ENCODE results near the gene LARP1.
"Not testable (repeated sequence)": the region's sequence is repeated elsewhere in the genome, so short reads cannot be mapped to it uniquely, and the experiment has no call there.

LARP1 gene

DNA sequence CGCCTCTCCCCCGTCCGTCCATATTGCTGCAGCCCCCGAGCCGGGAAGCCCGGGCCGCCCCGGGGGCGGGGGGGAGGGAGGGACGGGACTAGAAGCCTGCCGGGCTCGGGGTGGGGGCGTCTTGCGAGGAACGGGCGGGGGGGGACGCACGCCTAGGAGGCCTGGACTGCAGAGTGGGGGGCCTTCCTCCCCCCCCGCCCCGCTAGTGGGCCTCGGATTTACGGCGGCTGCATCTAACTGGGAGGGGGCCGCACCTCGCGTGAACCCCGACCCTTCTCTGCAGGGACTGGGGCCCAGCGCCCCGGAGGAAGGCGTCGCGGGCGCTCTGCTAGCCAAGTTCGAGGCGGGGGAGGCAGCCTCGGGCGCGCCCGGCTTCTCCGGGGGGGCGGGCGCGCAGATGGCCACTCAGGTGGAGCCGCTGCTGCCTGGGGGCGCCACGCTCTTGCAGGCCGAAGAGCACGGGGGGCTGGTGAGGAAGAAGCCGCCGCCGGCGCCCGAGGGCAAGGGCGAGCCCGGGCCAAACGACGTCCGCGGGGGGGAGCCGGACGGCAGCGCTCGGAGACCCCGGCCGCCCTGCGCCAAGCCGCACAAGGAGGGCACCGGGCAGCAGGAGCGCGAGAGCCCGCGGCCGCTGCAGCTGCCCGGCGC lies at the start of gene LARP1:
LARP1 (plus strand) TSS at position 17 of the 648 bp plus-strand sequence; CDS start at position 398, 381 bp downstream.
- DNase-seq: peak; percentile 63

- DNase-seq: no peak
Measured at GRCh38 chr5:154706416-154706815, 48.8 kb upstream of the LARP1 start.

DNA sequence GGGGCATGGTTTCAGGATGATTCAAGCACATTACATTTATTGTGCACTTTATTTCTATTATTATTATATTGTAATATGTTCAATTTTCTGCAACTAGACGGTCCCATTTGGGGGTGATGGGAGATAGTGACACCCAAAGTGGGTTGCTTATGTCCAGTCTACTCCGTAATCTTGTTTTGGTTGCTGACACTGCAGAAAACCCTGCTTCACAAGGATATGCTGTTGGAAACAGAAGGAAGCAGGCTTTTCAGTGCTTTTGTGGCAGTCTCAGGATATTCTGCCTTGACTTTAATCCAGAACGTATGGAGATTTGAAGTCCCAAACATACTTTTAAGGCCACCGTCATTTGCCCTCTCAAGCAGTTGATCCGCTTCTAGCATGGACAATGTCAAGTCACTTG lies 47.5 kb upstream of the LARP1 start:
- DNase-seq: no peak

DNA sequence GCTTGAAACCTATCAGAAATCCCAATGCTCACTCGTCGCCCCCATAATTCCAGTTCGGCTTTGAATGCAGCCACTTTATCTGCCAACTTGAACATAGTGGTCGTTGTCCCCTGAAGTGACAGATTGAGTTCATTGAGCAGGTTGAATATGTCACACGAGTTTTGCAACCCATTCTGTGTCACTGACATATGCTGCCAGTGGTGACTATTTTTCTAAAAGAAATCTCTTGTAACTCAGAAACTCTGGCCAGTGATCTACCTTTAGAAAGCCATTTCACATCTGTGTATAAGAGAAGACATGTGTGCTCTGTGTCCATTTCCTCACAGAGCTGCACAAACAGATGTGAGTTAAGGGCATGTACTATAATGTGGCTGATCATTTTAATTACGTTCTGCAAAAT lies 47.0 kb upstream of the LARP1 start:
- no peak for DNase-seq

DNA sequence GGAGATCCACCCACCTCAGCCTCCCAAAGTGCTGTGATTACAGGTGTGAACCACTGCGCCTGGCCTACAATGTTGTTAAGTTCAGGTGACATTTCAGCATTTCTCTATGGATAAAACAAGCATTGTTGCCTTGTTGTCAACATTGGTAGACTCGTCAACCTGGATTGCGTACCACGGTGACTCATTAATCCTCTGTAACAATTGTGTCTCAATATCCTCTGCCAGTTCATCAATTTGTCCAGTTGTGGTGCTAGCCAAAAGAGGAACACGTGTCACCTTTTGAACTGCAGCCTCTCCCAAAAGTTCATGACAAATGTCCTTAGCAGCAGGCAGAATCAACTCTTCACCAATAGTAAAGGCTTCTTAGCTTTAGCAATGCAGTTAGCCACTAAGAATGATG lies 46.3 kb upstream of the LARP1 start:
- DNase-seq: peak; percentile 62

- DNase-seq: no peak
Measured at GRCh38 chr5:154709368-154710305, 45.5 kb upstream of the LARP1 start.

DNA sequence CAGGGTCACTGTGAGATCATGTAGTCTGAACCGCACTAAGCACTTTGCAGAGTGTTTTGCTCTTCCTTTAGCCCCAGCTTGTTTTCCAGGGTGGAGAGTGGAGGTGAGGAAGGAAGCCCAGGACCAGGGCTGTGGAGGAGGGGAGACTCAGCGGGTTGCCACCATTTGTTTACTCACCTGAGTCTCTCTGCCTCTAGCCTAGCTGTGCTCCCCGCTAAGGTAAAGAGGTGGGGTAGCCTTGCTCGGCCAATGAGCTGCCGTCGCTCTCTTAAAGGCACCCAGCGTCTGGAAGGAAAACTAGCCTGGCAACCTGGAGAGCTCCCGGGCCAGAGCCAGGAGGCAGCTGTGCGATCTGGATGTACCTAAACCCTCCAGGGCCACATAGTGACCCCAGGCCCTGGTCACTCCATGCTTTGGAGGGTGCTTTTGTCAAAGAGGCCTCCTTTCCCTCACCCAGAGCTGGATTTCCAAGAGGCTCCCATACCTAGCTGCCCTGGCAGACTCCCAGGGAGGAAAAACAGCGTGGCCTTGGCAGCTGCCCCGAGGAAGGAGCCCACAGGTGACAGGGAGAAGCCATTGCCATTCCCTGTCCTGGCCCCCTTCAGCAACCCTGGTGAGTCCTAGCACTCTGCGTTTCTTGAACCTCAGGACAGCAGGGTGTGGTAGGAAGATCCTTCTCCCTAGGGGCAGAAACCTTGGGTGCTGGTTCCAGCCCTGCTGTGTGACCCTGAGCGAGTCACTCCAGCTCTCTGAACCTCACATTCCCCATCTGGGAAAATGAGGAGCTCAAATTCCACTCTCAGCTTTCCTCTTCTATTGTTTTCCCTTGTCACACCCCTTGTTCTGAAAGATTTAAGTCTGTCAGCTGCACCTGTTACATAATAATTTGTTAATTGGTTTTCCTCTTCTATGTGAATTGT lies 42.4 kb upstream of the LARP1 start:
- peak; percentile 88 for DNase-seq

- peak; percentile 60 for DNase-seq
Measured at GRCh38 chr5:154713615-154714125, 41.5 kb upstream of the LARP1 start.

DNA sequence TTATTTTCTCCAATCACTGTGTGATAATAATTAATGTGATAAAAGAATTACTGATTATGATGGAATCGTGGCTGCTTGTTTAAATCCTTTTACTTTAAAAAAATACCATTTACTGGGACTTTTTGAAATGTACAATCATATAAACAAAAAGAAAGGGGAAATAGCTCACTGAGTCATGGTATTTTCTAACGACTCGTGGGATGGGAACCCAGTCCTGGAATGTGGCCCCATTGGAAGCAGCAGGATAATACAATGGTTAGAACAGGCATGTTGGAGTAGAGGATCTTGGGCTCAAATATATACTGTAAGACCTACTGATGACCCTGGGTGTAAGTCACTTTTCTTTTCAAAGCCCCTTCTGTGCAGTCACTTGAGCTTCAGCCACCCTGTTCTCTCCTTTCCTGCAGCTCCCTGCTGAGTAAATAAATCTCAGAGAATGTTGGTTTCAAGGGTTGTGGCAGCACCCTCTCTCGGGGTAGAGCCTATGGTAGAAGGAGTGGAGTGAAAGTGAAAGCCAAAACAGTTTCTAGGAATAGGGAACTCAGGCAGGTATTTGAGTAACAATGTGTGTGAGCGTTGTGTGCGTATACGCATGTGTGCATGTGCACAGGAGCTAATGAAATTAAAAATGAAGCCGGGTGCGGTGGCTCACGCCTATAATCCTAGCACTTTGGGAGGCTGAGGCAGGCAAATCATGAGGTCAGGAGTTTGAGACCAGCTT lies 40.8 kb upstream of the LARP1 start:
- DNase-seq: no peak

DNA sequence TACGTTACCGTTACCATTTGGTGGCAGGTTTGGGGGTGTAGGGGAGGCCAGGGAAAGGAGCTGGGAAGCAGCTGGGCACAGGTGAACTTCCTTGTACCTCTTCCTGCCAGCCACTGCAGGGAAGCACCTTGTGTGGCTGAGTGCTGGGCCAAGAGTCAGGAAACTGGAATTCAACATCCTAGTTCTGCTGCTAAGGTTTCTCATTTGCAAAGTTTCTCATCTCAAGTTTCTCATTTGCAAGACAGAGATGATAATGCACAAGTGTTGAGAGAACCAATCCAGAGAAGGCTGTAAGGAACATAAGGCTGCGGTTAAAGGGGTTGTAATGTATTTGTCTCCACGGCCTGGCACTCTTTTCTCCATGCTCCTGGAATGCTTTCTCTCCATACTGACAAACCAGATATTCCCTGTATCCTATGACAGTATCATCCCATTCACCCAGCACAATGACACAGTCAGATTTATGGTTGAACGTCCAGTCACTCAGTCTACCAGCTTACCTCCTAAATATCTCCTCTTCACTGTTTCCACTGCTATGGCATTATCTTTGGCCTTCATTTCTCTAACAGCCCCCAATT lies 33.6 kb upstream of the LARP1 start:
- DNase-seq: no peak

DNA sequence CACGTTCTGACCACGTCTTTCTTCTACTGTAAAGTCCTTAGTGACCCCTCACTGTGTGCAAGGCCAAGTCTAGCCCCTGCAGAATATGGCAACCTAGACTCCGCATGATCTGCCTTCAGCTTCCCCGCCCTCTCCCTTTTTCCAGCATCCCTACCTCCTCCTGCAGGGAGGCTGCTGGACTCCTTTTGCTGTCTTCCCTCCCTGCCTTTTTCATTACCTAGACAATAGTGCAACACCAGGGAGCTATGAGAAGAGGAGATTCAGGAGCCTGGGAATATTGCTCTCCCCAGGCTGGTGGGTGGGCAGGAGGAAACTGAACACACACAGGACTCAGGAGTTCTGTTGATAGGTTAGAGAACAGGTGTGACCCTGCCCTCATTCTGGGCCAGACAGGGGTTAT lies 33.1 kb upstream of the LARP1 start:
- no peak for DNase-seq

GRCh38 chr5:154722936-154723335 lies 32.2 kb upstream of the LARP1 start:
- DNase-seq: no peak

GRCh38 chr5:154723740-154724505 lies 31.3 kb upstream of the LARP1 start:
- no peak for DNase-seq

GRCh38 chr5:154727361-154727760 lies 27.8 kb upstream of the LARP1 start:
- DNase-seq: no peak

GRCh38 chr5:154728939-154729588 lies 26.1 kb upstream of the LARP1 start:
- DNase-seq: no peak

DNA sequence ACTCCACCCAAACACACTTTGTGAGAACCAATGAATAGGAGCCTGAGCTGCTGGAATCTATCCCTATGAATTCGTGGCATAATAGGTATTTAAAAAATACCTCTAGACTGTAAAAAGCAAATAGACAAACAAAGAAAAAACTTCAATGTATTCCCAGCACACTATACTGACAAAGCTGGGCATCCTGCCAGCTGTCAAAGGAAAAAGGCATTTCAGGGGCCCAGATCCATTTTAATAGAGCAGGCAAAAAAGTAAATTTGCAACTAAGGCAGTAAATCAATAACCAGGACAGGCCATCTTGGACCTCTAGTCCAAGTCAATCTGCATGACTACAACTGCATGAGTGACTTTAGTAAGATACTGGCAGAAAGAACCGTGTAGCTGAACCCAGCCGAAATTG lies 25.6 kb upstream of the LARP1 start:
- no peak for DNase-seq

DNA sequence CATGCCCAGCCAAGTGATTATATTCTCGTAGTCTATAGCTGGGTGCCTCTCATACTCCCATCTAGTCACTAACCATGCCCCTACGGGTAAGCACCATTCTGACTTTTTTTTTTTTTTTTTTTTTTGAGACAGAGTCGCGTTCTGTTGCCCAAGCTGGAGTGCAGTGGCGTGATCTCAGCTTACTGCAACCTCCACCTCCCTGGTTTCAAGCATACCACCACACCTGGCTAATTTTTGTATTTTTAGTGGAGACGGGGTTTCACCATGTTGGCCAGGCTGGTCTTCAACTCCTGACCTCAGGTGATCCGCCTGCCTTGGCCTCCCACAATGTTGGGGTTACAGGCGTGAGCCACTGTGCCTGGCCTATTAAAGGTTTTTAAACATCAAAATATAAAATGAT lies 24.4 kb upstream of the LARP1 start:
- DNase-seq: not testable (repeated sequence)

- no peak for DNase-seq
Measured at GRCh38 chr5:154732212-154732611, 23.0 kb upstream of the LARP1 start.

GRCh38 chr5:154734370-154735248 lies 20.6 kb upstream of the LARP1 start:
- DNase-seq: no peak
